IMR-90 (cell line): Measurements from ENCODE around the gene LBH. TPM values are rescaled to one million over a fixed set of nuclear protein-coding genes. Genes with fewer than 3 reads are reported as not detected.

Source experiments
- ATAC-seq: fragments of 200-7000 bp; cut with Tn5 transposase; 2 replicates; pipeline ENCODE4 v1.9.1; 2020; ENCODE audit warnings: low read depth, mild to moderate bottlenecking, moderate library complexity
- BruUV-seq: library from RNA; stranded (reverse); fragments of 400-500 nt; replicated peaks from 2 replicates; lab custom pipeline; 2021; lab: Mats Ljungman, UMichigan
- CTCF ChIA-PET: fragments of 300-600 bp; formaldehyde crosslinking; extraction: SDS; loops from one replicate; lab custom pipeline; 2021; ENCODE audit warnings: antibody characterized with exemption; lab: Yijun Ruan, JAX
- POLR2A ChIA-PET: fragments of 300-600 bp; sonication (Branson Sonifier 250); formaldehyde crosslinking; loops from one replicate; lab custom pipeline; 2022; ENCODE audit warnings: antibody characterized with exemption; ENCODE audit not compliant: unreplicated experiment; lab: Charles Lee
- DNase-seq: peaks from one replicate; pipeline ENCODE4 v3.0.0; 2013
- H2AFZ ChIP-seq: replicated peaks from 2 replicates; pipeline ENCODE3; 2013; ENCODE audit warnings: low read length, mild to moderate bottlenecking; ENCODE audit not compliant: poor library complexity
- H2AK5ac ChIP-seq: 2 replicates; pipeline ENCODE4 v1.6.1; 2013; ENCODE audit warnings: low read depth, low read length, inconsistent platforms
- H2AK9ac ChIP-seq: replicated peaks from 2 replicates; pipeline ENCODE3; 2013; ENCODE audit warnings: mild to moderate bottlenecking, low read depth, low read length, moderate library complexity; ENCODE audit not compliant: poor library complexity
- H2BK120ac ChIP-seq: 2 replicates; pipeline ENCODE4 v1.6.1; 2013; ENCODE audit warnings: low read depth, low read length, inconsistent platforms
- H2BK15ac ChIP-seq: 3 replicates; pipeline ENCODE4 v1.6.1; 2013; ENCODE audit warnings: low read depth, low read length, inconsistent platforms
- H2BK20ac ChIP-seq: 2 replicates; pipeline ENCODE4 v1.6.1; 2013; ENCODE audit warnings: low read depth, mild to moderate bottlenecking, inconsistent platforms, low read length, moderate library complexity
- H2BK5ac ChIP-seq: 2 replicates; pipeline ENCODE4 v1.6.1; 2013; ENCODE audit warnings: mild to moderate bottlenecking, low read depth, low read length, inconsistent platforms; ENCODE audit not compliant: poor library complexity, severe bottlenecking
- H3K14ac ChIP-seq: replicated peaks from 2 replicates; pipeline ENCODE4 v1.6.1; 2013; ENCODE audit warnings: low read depth, low read length, inconsistent platforms
- H3K18ac ChIP-seq: 2 replicates; pipeline ENCODE4 v1.6.1; 2013; ENCODE audit warnings: low read depth, low read length, control low read depth
- H3K23ac ChIP-seq: 2 replicates; pipeline ENCODE4 v1.6.1; 2013; ENCODE audit warnings: low read depth, low read length, inconsistent platforms
- H3K27ac ChIP-seq: 2 replicates; pipeline ENCODE4 v1.5.1; 2013; ENCODE audit warnings: mild to moderate bottlenecking, control low read depth, low read length; ENCODE audit not compliant: insufficient read depth
- H3K27me3 ChIP-seq: 2 replicates; pipeline ENCODE4 v1.6.1; 2013; ENCODE audit warnings: low read length; ENCODE audit not compliant: control insufficient read depth, insufficient read depth
- H3K36me3 ChIP-seq: 2 replicates; pipeline ENCODE4 v1.6.1; 2013; ENCODE audit warnings: low read length, mixed read lengths; ENCODE audit not compliant: control insufficient read depth, insufficient read depth
- H3K4ac ChIP-seq: 2 replicates; pipeline ENCODE4 v1.6.1; 2013; ENCODE audit warnings: low read depth, low read length, inconsistent platforms
- H3K4me1 ChIP-seq: 2 replicates; pipeline ENCODE4 v1.6.1; 2013; ENCODE audit warnings: low read length, mixed read lengths; ENCODE audit not compliant: control insufficient read depth, insufficient read depth
- H3K4me2 ChIP-seq: 2 replicates; pipeline ENCODE4 v1.6.1; 2013; ENCODE audit warnings: low read depth, mild to moderate bottlenecking, control low read depth, low read length, moderate library complexity
- H3K4me3 ChIP-seq: 2 replicates; pipeline ENCODE4 v1.5.1; 2013; ENCODE audit warnings: low read depth, mild to moderate bottlenecking, control low read depth, low read length, moderate library complexity; ENCODE audit not compliant: insufficient read depth
- H3K56ac ChIP-seq: 2 replicates; pipeline ENCODE4 v1.6.1; 2013; ENCODE audit warnings: low read length, inconsistent platforms; ENCODE audit not compliant: insufficient read depth; ENCODE audit errors: extremely low read depth
- H3K79me1 ChIP-seq, 2 experiments: 2 replicates each; pipeline ENCODE4 v1.6.1; 2013; ENCODE audit warnings: low read length in 2 of 2, inconsistent platforms in 1 of 2, low read depth in 1 of 2
- H3K9ac ChIP-seq: 2 replicates; pipeline ENCODE4 v1.6.1; 2013; ENCODE audit warnings: low read depth, low read length, control low read depth
- H3K9me1 ChIP-seq: 2 replicates; pipeline ENCODE4 v1.6.1; 2013; ENCODE audit warnings: low read length, inconsistent platforms; ENCODE audit not compliant: insufficient read depth
- H3K9me3 ChIP-seq: 2 replicates; pipeline ENCODE4 v1.6.1; 2013; ENCODE audit warnings: low read length; ENCODE audit not compliant: control insufficient read depth, insufficient read depth
- H4K20me1 ChIP-seq: 2 replicates; pipeline ENCODE4 v1.6.1; 2013; ENCODE audit warnings: low read length, inconsistent platforms; ENCODE audit not compliant: insufficient read depth
- H4K5ac ChIP-seq: 2 replicates; pipeline ENCODE4 v1.6.1; 2013; ENCODE audit warnings: mild to moderate bottlenecking, low read depth, low read length, control low read depth
- H4K8ac ChIP-seq, 2 experiments: 2 replicates each; pipeline ENCODE4 v1.6.1; 2013; ENCODE audit warnings: low read depth in 2 of 2, low read length in 2 of 2, control low read depth in 1 of 2, inconsistent platforms in 1 of 2
- H4K91ac ChIP-seq: 2 replicates; pipeline ENCODE4 v1.6.1; 2013; ENCODE audit warnings: low read depth, low read length, inconsistent platforms; ENCODE audit not compliant: insufficient read depth
- BHLHE40 ChIP-seq: fragments of 150-350 bp; IDR thresholded peaks from 2 replicates; pipeline ENCODE4 v1.6.1; 2016; ENCODE audit warnings: mild to moderate bottlenecking, low read depth, low read length
- FOS ChIP-seq: fragments of 150-350 bp; IDR thresholded peaks from 2 replicates; pipeline ENCODE4 v1.6.1; 2016; ENCODE audit warnings: low read depth, low read length
- MAFK ChIP-seq: IDR thresholded peaks from 2 replicates; pipeline ENCODE4 v1.6.1; 2012; ENCODE audit warnings: low read depth, low read length, improper control_type of control experiment
- MAZ ChIP-seq: IDR thresholded peaks from 2 replicates; pipeline ENCODE4 v1.6.1; 2012; ENCODE audit warnings: low read depth, mild to moderate bottlenecking, low read length, improper control_type of control experiment, moderate library complexity, borderline replicate concordance
- MXI1 ChIP-seq: IDR thresholded peaks from 2 replicates; pipeline ENCODE4 v1.6.1; 2012; ENCODE audit warnings: low read depth, mild to moderate bottlenecking, low read length, moderate library complexity, borderline replicate concordance
- NFE2L2 ChIP-seq: fragments of 150-350 bp; IDR thresholded peaks from 2 replicates; pipeline ENCODE4 v1.6.1; 2016; ENCODE audit warnings: low read depth, mild to moderate bottlenecking, low read length
- RAD21 ChIP-seq: IDR thresholded peaks from 2 replicates; pipeline ENCODE4 v1.6.1; 2012; ENCODE audit warnings: low read length, improper control_type of control experiment
- RCOR1 ChIP-seq: IDR thresholded peaks from 2 replicates; pipeline ENCODE4 v1.6.1; 2012; ENCODE audit warnings: mild to moderate bottlenecking, low read length, improper control_type of control experiment; ENCODE audit not compliant: insufficient replicate concordance
- SMC3 ChIP-seq: fragments of 150-350 bp; IDR thresholded peaks from 2 replicates; pipeline ENCODE4 v1.6.1; 2016; ENCODE audit warnings: low read depth, mild to moderate bottlenecking, antibody characterized with exemption, low read length, moderate library complexity
- WGBS, 2 experiments: methylation state at CpG; one replicate each; pipeline versions ENCODE4 v1.1.5 to v1.1.7; 2013; ENCODE audit warnings: missing lambda C conversion rate in 2 of 2; ENCODE audit not compliant: insufficient read length in 1 of 2; ENCODE audit errors: extremely low coverage in 2 of 2; 5-methylcytosine and 5-hydroxymethylcytosine counted together
- dilution Hi-C: fragments of 300-500 bp; cut with HindIII; formaldehyde crosslinking; loops from one replicate; pipeline ENCODE4 v1.14.3; 2018; ENCODE audit warnings: low sequenced_read_pairs; ENCODE audit not compliant: unreplicated experiment
- in situ Hi-C: fragments of 300-500 bp; cut with MboI; formaldehyde crosslinking; loops from 3 replicates; pipeline ENCODE4 v1.14.3; 2019; ENCODE audit warnings: low sequenced_read_pairs, inconsistent platforms, mixed read lengths
- intact Hi-C: fragments of 100-400 bp; cut with micrococcal nuclease; formaldehyde crosslinking; loops from 2 replicates; pipeline ENCODE4 v1.10.0; 2022
- polyA plus RNA-seq, 3 experiments: library from polyadenylated mRNA; depleted of rRNA; stranded (reverse); fragments of >200 nt; gene quantifications; 2 replicates each; pipeline ENCODE4 v1.2.3, GENCODE V29; 2012; ENCODE audit warnings: low replicate concordance in 1 of 3
- total RNA-seq: library from RNA; depleted of rRNA; stranded (reverse); fragments of >200 nt; gene quantifications from 2 replicates; pipeline ENCODE4 v1.2.3, GENCODE V29; 2012
- TF ChIP-seq, protein P1 (sequence below): fragments of 150-350 bp; IDR thresholded peaks from 2 replicates; pipeline ENCODE4 v1.6.1; 2017; ENCODE audit warnings: mild to moderate bottlenecking, antibody characterized with exemption, low read length, low read depth
- TF ChIP-seq, protein P2 (sequence below): conservative IDR thresholded peaks from 2 replicates; pipeline ENCODE4 v1.5.1; 2012; ENCODE audit warnings: mild to moderate bottlenecking, low read depth, low read length, improper control_type of control experiment

Gene LBH
- total and polyA plus RNA-seq, 2 of the 4 experiments (the other 2 are of a cell fraction), result 158 to 202 TPM

DNA sequence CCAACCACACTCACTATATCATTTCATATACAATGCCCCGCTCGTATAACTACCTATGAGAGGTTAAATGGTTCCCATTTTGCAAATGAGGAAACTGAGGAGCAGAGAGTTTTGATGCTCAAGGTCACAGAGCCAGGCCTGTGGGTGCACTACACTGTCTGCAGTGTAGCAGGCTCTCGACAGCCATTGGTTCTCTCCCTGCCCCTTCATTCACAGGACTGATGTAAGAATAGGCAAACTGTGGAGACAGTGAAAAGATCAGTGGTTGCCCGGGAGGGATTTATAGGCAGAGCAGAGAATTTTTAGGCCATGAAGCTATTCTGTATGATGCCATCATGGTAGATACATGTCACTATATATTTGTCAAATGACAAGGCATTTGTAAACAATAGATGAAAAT lies 39.0 kb upstream of the LBH start:
- Histone ChIP-seq H3K27ac (peak overlapping the region; percentile 36; the same call in 1 of the 2 replicates), H3K56ac (no peak overlapping the region), H3K36me3 (no peaks in the 10 kb centered on the region), H3K4ac (no peak overlapping the region), H4K8ac (peak overlapping the region in 1 of 2 experiments; percentile 88; a peak in 1 of 4 replicates), H3K4me2 (no peak overlapping the region), H4K20me1 (no peaks in the 10 kb centered on the region), H2AFZ (no peak overlapping the region), H2BK20ac (no peak overlapping the region), H2BK120ac (no peak overlapping the region), H2BK15ac (no peak overlapping the region; the same call in 2 of the 3 replicates), H4K5ac (no peak overlapping the region), H3K27me3 (peaks cover 1% of the 10 kb centered on the region), H3K9me1 (peaks cover 4% of the 10 kb centered on the region; the same call in 1 of the 2 replicates), H3K79me1 (no peaks in the 10 kb centered on the region), H3K18ac (no peak overlapping the region), H4K91ac (no peak overlapping the region), H3K4me1 (peaks cover 9% of the 10 kb centered on the region), H3K23ac (no peak overlapping the region), H3K9me3 (no peaks in the 10 kb centered on the region), H3K14ac (no peak overlapping the region), H2BK5ac (no peak overlapping the region), H2AK5ac (0 out of 2 replicates have a peak overlapping the region, but pooled peaks have one; percentile 3), H2AK9ac (no peak overlapping the region), H3K4me3 (no peak overlapping the region), H3K9ac (no peak overlapping the region)
- in situ Hi-C loops (no loop called here), intact Hi-C loops (no loop called here), dilution Hi-C loops (no loop called here)
- no TSS peak for BruUV-seq
- ATAC-seq, result peak; percentile 38; the same call in 1 of the 2 replicates
- TF ChIP-seq, protein P1, sequence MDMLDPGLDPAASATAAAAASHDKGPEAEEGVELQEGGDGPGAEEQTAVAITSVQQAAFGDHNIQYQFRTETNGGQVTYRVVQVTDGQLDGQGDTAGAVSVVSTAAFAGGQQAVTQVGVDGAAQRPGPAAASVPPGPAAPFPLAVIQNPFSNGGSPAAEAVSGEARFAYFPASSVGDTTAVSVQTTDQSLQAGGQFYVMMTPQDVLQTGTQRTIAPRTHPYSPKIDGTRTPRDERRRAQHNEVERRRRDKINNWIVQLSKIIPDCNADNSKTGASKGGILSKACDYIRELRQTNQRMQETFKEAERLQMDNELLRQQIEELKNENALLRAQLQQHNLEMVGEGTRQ, result no peak
- TF ChIP-seq BHLHE40, result no peak
- no peak for TF ChIP-seq MAFK
- TF ChIP-seq RCOR1, result no peak
- no peak for TF ChIP-seq MXI1
- TF ChIP-seq MAZ, result no peak
- TF ChIP-seq, protein P2, sequence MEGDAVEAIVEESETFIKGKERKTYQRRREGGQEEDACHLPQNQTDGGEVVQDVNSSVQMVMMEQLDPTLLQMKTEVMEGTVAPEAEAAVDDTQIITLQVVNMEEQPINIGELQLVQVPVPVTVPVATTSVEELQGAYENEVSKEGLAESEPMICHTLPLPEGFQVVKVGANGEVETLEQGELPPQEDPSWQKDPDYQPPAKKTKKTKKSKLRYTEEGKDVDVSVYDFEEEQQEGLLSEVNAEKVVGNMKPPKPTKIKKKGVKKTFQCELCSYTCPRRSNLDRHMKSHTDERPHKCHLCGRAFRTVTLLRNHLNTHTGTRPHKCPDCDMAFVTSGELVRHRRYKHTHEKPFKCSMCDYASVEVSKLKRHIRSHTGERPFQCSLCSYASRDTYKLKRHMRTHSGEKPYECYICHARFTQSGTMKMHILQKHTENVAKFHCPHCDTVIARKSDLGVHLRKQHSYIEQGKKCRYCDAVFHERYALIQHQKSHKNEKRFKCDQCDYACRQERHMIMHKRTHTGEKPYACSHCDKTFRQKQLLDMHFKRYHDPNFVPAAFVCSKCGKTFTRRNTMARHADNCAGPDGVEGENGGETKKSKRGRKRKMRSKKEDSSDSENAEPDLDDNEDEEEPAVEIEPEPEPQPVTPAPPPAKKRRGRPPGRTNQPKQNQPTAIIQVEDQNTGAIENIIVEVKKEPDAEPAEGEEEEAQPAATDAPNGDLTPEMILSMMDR, result no peak
- no peak for TF ChIP-seq NFE2L2
- TF ChIP-seq FOS, result no peak
- no peak for TF ChIP-seq SMC3
- no peak for TF ChIP-seq RAD21
- ChIA-PET POLR2A (no interaction called here), CTCF (interaction anchor here (0.7 to 0.9 kb wide), 2 partner anchors 14 to 522 kb away, joined by 3 read pairs; no protein-coding TSS in a partner anchor)
- no peak for DNase-seq
- WGBS, 2 experiments, result 67% methylated on average over 1 of the region's 4 CpGs; no CpG with 5 or more reads in 1 of the 2 experiments
